Activated CD4-positive, alpha-beta memory T cell treated with anti-CD3 and anti-CD28 coated beads, Interleukin-2, amount 10 ng/mL, durations not matched to agents 7 days and 5 days (primary cell): ENCODE results near the gene NEO1. TPM values are rescaled to one million over a fixed set of nuclear protein-coding genes. Genes with fewer than 3 reads are reported as not detected.

Experiments used
- CTCF ChIA-PET: fragments of 350-600 bp; sonication (Branson Sonifier 250); formaldehyde crosslinking; loops from one replicate; lab custom pipeline; 2021; ENCODE audit warnings: antibody characterized with exemption, inconsistent platforms; lab: Charles Lee
- POLR2A ChIA-PET: fragments of 350-600 bp; sonication (Branson Sonifier 250); formaldehyde crosslinking; loops from one replicate; lab custom pipeline; 2021; ENCODE audit warnings: antibody characterized with exemption; lab: Charles Lee
- DNase-seq: peaks from one replicate; pipeline ENCODE4 v3.0.0-alpha.2; 2020
- H3K27ac Mint-ChIP-seq: one replicate; pipeline ENCODE4 v1.8.0; 2021; ENCODE audit warnings: mild to moderate bottlenecking, mixed read lengths
- H3K27me3 Mint-ChIP-seq: one replicate; pipeline ENCODE4 v1.8.0; 2021; ENCODE audit warnings: mixed read lengths
- H3K36me3 Mint-ChIP-seq: one replicate; pipeline ENCODE4 v1.8.0; 2021; ENCODE audit warnings: low read depth, mixed read lengths
- H3K4me1 Mint-ChIP-seq: one replicate; pipeline ENCODE4 v1.8.0; 2021; ENCODE audit warnings: mixed read lengths
- H3K4me3 Mint-ChIP-seq: one replicate; pipeline ENCODE4 v1.8.0; 2021; ENCODE audit warnings: mild to moderate bottlenecking, mixed read lengths
- H3K9me3 Mint-ChIP-seq: one replicate; pipeline ENCODE4 v1.8.0; 2021; ENCODE audit warnings: mixed read lengths
- total RNA-seq, 2 experiments: library from RNA; stranded (reverse); gene quantifications; one replicate each; pipeline ENCODE4 v1.2.3, GENCODE V29; 2021

Gene NEO1
- total RNA-seq, 2 experiments from 2014 or later: 7.6 to 8.3 TPM

DNA sequence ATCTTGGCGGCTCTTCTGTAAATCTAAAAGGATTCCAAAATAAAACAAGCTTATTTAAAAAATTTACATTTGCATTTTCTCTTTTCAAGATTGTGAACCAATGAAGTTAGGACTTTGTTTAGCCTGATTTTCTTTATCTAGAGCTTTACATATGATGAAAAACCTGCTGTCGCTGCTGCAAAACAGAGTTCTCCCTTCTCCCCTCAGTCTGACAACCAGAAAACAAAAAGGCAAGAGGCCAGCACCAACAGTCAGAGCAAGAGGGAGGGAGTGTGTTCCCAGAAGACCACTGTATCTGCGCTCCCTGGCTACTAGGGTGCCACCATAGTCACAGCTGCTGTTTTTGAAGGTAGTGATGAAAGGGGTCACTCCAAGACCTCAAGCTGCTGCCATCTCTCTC lies 33.1 kb upstream of the NEO1 start:
- POLR2A ChIA-PET: no interaction called here
- H3K9me3 Mint-ChIP-seq: no peaks in the 10 kb centered on the region
- H3K4me3 Mint-ChIP-seq: no peak overlapping the region
- H3K27ac Mint-ChIP-seq: no peak overlapping the region
- no peak for DNase-seq
- CTCF ChIA-PET: no interaction called here
- peaks cover 32% of the 10 kb centered on the region for H3K27me3 Mint-ChIP-seq
- no peaks in the 10 kb centered on the region for H3K4me1 Mint-ChIP-seq
- no peaks in the 10 kb centered on the region for H3K36me3 Mint-ChIP-seq

DNA sequence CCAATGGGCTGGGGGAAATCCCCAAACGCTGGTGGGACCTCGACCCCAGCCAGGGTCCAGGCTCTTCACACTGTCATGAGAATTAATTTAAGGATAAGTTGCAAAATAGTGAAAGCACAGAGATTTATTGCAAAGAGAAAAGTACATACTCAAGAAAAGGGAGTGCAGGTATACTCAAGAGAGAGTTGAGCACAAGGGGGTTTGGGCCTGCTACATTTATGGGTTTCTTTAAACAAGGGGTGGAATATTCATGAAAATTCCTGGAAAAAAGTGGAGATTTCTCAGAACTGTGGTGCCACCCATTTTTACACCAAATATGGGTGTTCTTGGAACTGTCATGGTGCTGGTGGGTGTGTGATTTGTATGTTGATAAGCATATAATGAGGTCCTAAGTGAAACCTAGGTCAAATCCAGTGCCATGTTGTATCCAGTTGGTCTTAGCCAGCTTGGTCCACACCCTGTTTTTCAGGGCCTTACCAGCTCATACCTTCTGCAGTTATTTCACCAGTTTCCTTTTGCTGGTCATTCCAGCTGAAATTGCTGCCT lies 32.6 kb upstream of the NEO1 start:
- POLR2A ChIA-PET: no interaction called here
- no peaks in the 10 kb centered on the region for H3K9me3 Mint-ChIP-seq

DNA sequence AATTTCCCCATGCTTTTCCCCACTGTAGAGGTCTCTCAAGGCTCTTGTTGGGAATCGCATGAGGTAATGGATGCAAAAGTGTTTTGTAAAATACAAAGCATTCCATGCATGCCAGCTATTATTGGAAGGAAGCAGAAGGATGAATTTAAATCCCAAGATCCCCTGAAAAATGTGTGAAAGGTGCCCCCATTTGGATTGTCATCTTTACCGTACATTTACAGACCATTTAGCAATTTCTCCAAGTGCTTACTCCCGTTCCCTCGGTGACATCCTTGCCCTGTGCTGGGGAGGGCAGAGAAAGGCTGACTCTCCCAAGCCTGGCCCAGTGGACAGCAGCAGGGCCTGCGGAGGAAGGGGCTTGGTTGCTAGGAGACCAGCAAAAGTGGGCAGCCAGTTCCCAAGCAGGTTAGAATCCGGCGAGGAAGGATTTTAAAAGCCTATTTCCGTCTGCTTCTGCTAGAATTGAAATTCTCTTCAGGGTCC lies 31.1 kb upstream of the NEO1 start:
- H3K4me3 Mint-ChIP-seq: no peak overlapping the region
- no peaks in the 10 kb centered on the region for H3K9me3 Mint-ChIP-seq
- no peak overlapping the region for H3K27ac Mint-ChIP-seq
- peaks cover 32% of the 10 kb centered on the region for H3K27me3 Mint-ChIP-seq
- POLR2A ChIA-PET: no interaction called here
- no peaks in the 10 kb centered on the region for H3K4me1 Mint-ChIP-seq
- H3K36me3 Mint-ChIP-seq: no peaks in the 10 kb centered on the region
- CTCF ChIA-PET: no interaction called here
- DNase-seq: no peak

More for the DNA sequence above, 32.6 kb upstream of the NEO1 start:
- H3K4me1 Mint-ChIP-seq: no peaks in the 10 kb centered on the region
- H3K36me3 Mint-ChIP-seq: no peaks in the 10 kb centered on the region
- CTCF ChIA-PET: no interaction called here
- H3K27me3 Mint-ChIP-seq: peaks cover 32% of the 10 kb centered on the region
- no peak overlapping the region for H3K4me3 Mint-ChIP-seq
- H3K27ac Mint-ChIP-seq: no peak overlapping the region
- no peak for DNase-seq

DNA sequence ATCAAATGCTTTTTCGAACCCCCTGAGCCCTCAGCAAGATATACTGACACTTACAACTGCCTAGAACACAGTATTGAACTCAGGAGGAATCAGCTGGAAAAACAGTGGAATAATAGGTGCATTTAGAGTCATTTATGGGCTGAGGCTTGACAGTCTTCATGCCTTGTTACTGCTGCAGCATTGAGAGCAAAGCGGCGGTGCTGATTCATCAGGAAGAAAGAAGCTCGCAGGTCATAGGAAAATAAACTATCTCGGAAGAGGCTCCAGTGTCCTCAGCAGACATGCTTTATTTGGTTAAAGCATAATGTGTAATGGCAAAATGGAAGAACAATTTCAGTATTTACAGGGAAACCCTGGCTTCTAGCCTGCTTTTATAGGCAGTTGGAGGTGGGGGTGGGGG lies 30.1 kb upstream of the NEO1 start:
- Mint-ChIP-seq H3K4me3 (no peak overlapping the region), H3K4me1 (no peaks in the 10 kb centered on the region), H3K36me3 (no peaks in the 10 kb centered on the region), H3K27ac (no peak overlapping the region), H3K9me3 (no peaks in the 10 kb centered on the region), H3K27me3 (peaks cover 36% of the 10 kb centered on the region)
- ChIA-PET POLR2A (no interaction called here), CTCF (no interaction called here)
- no peak for DNase-seq

DNA sequence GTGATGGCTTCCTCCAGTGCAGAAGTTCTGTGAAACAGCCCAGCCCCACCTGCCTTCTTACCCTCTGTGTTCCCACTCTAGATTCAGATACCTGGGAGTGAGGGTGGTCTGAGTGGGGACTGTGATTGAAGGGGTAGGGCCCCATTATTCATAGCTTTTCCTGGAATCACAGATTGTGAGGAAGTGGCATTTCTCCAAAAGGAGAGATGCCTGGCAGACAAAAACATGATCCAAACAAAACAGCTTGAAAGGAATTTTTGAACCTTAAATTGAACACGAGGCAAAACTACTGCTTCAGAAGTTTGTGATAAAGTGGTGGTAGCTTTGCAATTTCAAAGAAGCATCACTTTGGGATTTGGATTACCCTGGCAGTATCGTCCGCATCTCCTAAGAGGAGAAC lies 29.2 kb upstream of the NEO1 start:
- Mint-ChIP-seq H3K9me3 (no peaks in the 10 kb centered on the region), H3K36me3 (no peaks in the 10 kb centered on the region), H3K4me3 (no peak overlapping the region), H3K27me3 (peaks cover 42% of the 10 kb centered on the region), H3K4me1 (no peaks in the 10 kb centered on the region), H3K27ac (no peak overlapping the region)
- ChIA-PET POLR2A (no interaction called here), CTCF (no interaction called here)
- DNase-seq: no peak

DNA sequence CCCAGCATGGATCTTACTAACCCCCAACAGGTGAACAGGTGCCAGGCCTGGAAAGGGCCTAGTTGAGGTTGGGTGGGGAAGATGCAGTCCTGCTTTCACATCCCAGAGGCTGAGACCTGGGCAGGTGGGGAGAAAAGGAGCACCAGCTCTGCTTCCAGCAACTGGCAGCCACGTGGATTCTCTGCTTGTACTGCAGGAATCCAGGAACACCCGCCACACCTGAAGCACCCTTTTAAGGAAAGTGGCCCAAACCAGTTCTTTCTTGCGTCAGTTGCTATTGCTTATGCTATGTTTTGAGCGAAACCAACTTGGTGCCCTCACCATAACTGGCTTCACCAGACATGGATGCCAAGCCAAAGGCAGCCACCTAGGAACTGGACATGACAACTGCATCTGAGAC lies 28.1 kb upstream of the NEO1 start:
- ChIA-PET POLR2A (no interaction called here), CTCF (no interaction called here)
- peaks cover 40% of the 10 kb centered on the region for H3K27me3 Mint-ChIP-seq

DNA sequence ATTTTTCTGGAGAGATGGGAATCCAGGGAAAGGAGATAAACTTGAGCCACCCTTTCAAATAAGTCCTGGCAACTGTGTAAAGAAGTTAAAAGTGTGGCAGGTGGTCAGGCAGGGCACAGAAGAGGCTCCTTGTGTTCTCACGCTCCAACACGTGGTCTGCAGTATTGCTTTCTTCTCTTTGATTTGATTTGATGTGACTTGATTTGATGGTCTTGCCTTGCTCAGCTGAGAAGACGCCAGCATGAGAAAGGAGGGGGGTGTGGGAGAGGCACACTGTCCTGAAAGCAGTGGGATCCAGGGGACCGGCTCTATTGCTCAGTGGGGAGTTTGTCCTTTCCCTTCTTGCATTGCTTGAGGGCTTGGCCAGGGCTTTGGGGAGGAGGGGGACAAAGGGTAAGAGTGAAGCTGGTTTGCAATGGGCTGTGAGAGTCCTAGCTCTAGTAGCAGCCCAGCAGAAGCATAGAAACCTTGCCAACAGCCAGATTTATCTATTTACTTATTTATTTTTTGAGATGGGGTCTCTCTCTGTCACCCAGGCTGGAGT lies 25.7 kb upstream of the NEO1 start:
- ChIA-PET POLR2A (no interaction called here), CTCF (no interaction called here)
- no peak overlapping the region for H3K27ac Mint-ChIP-seq
- H3K4me1 Mint-ChIP-seq: no peaks in the 10 kb centered on the region
- H3K4me3 Mint-ChIP-seq: no peak overlapping the region
- H3K9me3 Mint-ChIP-seq: no peaks in the 10 kb centered on the region
- H3K27me3 Mint-ChIP-seq: peaks cover 28% of the 10 kb centered on the region
- no peak for DNase-seq
- H3K36me3 Mint-ChIP-seq: no peaks in the 10 kb centered on the region

More for the DNA sequence above, 28.1 kb upstream of the NEO1 start:
- Mint-ChIP-seq H3K27ac (no peak overlapping the region), H3K4me3 (no peak overlapping the region), H3K36me3 (no peaks in the 10 kb centered on the region), H3K9me3 (no peaks in the 10 kb centered on the region), H3K4me1 (no peaks in the 10 kb centered on the region)
- DNase-seq: no peak

DNA sequence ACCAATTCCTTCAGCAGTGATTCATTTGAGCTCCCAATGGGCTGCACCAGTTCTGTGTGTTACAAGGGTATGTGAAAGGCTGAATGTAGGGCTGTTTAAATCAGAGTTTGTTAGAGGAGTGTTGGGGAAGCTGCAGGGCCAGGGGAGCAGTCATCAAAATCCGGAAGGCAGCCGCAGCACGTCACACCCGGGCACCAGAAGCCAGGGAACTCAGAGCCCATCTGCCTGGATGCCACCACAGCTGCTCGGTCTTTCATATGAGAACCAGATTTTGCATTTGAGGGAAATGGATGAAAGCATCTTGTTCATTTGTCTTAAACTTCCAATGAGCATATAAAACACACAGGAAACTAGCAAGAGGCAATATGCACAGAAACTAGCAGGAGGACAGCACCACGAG lies 24.2 kb upstream of the NEO1 start:
- no peaks in the 10 kb centered on the region for H3K9me3 Mint-ChIP-seq
- CTCF ChIA-PET: no interaction called here
- H3K27ac Mint-ChIP-seq: no peak overlapping the region
- H3K27me3 Mint-ChIP-seq: peaks cover 19% of the 10 kb centered on the region
- POLR2A ChIA-PET: no interaction called here
- no peak overlapping the region for H3K4me3 Mint-ChIP-seq
- DNase-seq: no peak
- H3K4me1 Mint-ChIP-seq: no peaks in the 10 kb centered on the region
- no peaks in the 10 kb centered on the region for H3K36me3 Mint-ChIP-seq

DNA sequence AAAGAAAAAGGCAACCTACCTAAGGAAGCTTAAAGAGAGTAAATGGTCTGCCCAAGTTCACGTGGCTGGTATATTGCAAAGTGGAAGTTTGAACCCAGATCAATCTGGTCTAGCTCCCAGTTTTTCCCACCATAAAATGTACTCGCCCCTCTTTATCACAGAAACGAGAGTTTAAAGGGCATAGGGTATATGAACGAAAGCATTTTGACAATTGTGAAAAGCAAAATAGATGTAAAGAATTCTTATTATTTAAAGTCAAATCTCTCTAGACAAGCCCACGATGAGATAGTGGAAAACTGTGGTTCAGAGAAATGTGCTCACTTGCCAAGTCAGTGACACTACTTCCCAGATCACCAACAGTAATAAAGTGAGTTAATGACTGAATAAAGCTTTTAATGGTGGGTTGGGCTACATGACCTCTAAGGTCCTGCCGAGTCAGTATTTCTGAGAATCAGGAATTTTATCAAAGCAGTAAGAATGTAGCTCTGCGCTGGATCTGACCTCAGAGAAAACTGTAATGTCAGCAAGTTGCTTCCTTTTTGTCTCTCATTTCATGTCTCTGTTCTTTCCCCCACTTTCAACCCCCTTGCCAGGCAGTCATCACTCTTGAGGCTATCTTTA lies 23.3 kb upstream of the NEO1 start:
- DNase-seq: no peak
- Mint-ChIP-seq H3K4me3 (no peak overlapping the region), H3K9me3 (no peaks in the 10 kb centered on the region), H3K27ac (no peak overlapping the region), H3K27me3 (peaks cover 19% of the 10 kb centered on the region), H3K36me3 (no peaks in the 10 kb centered on the region), H3K4me1 (no peaks in the 10 kb centered on the region)
- CTCF ChIA-PET: no interaction called here
- POLR2A ChIA-PET: no interaction called here

DNA sequence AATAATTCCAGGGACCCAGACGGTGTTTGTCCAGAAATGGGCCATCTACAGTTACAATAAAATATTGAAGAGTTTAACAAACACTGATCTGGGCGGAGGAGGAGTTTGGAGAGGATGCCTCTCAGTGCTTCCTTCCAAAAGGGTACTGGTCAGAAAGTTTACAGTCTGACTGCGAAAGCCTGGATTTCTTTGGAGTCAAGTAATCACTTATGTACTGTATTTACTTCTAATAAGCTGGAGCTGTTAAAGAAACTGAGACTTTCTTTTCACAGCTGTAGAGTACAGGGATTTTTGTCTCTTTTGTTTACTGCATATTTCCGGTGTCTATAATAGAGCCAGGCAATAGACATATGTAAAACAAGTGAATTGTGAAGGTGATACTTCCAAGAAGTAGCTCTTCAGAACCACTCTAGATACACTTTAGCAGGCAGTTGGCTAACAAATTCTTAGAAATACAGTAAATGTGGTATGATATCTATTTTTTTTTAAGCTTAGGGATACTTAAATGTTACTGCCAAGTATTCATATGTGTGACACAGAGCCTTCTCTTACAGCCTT lies 22.1 kb upstream of the NEO1 start:
- no peak for DNase-seq
- H3K4me1 Mint-ChIP-seq: no peaks in the 10 kb centered on the region
- ChIA-PET CTCF (no interaction called here), POLR2A (no interaction called here)
- no peak overlapping the region for H3K4me3 Mint-ChIP-seq
- H3K27ac Mint-ChIP-seq: no peak overlapping the region
- H3K9me3 Mint-ChIP-seq: no peaks in the 10 kb centered on the region
- H3K27me3 Mint-ChIP-seq: peaks cover 19% of the 10 kb centered on the region
- H3K36me3 Mint-ChIP-seq: no peaks in the 10 kb centered on the region

DNA sequence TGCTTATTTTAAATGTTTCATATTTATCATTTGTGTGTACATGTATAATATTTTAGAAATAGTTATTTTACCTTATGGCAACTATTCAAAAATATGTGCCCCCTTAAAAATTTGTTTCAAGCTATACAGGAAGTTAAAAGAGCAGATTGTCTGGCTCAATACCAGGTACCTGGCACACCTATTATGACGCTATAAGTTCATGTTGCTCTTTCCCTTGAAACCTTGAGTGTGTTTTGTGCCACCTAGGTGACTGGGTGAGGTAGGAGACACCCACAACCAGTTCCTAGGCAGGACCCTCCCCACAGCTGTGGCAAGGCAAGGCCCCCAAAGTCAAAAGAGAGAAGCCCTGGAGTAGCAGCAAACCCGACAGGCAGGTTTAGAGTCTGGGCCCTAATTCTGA lies 20.6 kb upstream of the NEO1 start:
- no peak for DNase-seq
- ChIA-PET POLR2A (no interaction called here), CTCF (no interaction called here)
- Mint-ChIP-seq H3K4me3 (no peak overlapping the region), H3K9me3 (no peaks in the 10 kb centered on the region), H3K4me1 (no peaks in the 10 kb centered on the region), H3K36me3 (no peaks in the 10 kb centered on the region), H3K27ac (no peak overlapping the region), H3K27me3 (peaks cover 22% of the 10 kb centered on the region)

DNA sequence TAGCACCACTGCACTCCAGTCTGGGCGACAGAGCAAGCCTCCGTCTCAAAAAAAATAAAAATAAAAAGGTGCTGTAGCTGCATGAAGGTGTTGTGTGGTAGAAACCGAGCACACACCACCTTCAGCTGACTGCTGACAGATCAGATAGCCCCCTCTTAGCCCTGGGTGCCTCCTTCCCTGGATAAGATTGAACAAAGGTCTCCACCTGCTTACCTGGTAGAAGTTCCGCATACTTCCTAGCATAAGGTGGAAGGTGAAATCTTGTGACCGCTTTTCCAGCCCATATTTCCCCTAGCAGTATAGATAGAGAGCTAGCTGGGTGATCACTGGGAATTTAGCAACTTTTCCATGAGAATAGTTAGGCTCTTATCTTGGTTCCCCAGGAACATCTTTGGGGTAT lies 18.7 kb upstream of the NEO1 start:
- POLR2A ChIA-PET: no interaction called here
- CTCF ChIA-PET: no interaction called here
- H3K4me3 Mint-ChIP-seq: no peak overlapping the region
- peaks cover 12% of the 10 kb centered on the region for H3K27me3 Mint-ChIP-seq
- no peaks in the 10 kb centered on the region for H3K9me3 Mint-ChIP-seq
- H3K4me1 Mint-ChIP-seq: no peaks in the 10 kb centered on the region
- no peaks in the 10 kb centered on the region for H3K36me3 Mint-ChIP-seq
- DNase-seq: no peak
- no peak overlapping the region for H3K27ac Mint-ChIP-seq

DNA sequence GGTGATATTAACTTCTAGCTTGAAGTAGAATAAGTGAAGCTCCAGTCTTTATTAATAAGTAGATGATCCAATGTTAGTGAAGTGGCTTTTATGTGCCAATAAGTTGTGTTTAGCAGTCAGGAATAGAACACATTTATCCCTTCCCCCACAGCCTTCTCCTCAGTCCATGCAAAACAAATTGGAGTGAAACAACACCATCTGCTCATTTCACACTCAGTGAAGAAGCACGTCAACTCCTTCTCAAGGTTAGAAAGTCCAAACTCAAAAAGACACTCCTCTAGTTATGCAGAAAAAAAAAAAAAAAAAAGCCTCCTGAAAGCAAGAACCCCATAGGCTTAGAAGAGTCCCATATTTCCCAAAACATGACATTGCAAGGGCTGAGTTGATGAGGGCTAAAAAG lies 18.0 kb upstream of the NEO1 start:
- no peak for DNase-seq
- CTCF ChIA-PET: no interaction called here
- Mint-ChIP-seq H3K4me3 (no peak overlapping the region), H3K36me3 (no peaks in the 10 kb centered on the region), H3K27me3 (peaks cover 15% of the 10 kb centered on the region), H3K9me3 (no peaks in the 10 kb centered on the region), H3K4me1 (no peaks in the 10 kb centered on the region), H3K27ac (no peak overlapping the region)
- POLR2A ChIA-PET: no interaction called here

DNA sequence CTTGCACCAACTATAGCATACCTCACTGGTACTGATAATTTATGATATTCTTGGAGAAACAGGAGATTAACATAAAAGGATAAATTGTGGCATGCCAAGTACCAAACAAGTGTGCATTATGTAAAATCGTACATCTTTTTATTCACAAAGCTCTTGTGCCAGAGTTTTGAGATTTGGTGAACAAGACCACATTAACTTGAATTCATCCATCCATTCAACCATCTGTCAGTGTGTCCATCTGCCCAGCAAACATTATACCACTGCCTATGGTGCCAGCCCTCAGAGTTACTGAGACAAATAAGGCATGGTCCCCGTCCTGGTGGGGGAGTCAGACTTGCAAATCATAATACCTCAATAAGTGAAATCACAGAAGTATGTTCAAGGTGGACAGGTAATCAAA lies 17.0 kb upstream of the NEO1 start:
- no peak overlapping the region for H3K27ac Mint-ChIP-seq
- ChIA-PET CTCF (no interaction called here), POLR2A (no interaction called here)
- H3K9me3 Mint-ChIP-seq: no peaks in the 10 kb centered on the region
- peaks cover 14% of the 10 kb centered on the region for H3K27me3 Mint-ChIP-seq
- no peak overlapping the region for H3K4me3 Mint-ChIP-seq
- H3K4me1 Mint-ChIP-seq: no peaks in the 10 kb centered on the region
- DNase-seq: no peak
- H3K36me3 Mint-ChIP-seq: no peaks in the 10 kb centered on the region
